ENCODE results near the gene RHNO1. TPM values are rescaled to one million over a fixed set of nuclear protein-coding genes. Genes with fewer than 3 reads are reported as not detected.
A peak's percentile ranks its signal among the peaks of the same experiment; 100 is the strongest.

Gene RHNO1, protein sequence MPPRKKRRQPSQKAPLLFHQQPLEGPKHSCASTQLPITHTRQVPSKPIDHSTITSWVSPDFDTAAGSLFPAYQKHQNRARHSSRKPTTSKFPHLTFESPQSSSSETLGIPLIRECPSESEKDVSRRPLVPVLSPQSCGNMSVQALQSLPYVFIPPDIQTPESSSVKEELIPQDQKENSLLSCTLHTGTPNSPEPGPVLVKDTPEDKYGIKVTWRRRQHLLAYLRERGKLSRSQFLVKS
- 10 to 100 TPM; 55.0 to 68.2 TPM for total RNA-seq

DNA sequence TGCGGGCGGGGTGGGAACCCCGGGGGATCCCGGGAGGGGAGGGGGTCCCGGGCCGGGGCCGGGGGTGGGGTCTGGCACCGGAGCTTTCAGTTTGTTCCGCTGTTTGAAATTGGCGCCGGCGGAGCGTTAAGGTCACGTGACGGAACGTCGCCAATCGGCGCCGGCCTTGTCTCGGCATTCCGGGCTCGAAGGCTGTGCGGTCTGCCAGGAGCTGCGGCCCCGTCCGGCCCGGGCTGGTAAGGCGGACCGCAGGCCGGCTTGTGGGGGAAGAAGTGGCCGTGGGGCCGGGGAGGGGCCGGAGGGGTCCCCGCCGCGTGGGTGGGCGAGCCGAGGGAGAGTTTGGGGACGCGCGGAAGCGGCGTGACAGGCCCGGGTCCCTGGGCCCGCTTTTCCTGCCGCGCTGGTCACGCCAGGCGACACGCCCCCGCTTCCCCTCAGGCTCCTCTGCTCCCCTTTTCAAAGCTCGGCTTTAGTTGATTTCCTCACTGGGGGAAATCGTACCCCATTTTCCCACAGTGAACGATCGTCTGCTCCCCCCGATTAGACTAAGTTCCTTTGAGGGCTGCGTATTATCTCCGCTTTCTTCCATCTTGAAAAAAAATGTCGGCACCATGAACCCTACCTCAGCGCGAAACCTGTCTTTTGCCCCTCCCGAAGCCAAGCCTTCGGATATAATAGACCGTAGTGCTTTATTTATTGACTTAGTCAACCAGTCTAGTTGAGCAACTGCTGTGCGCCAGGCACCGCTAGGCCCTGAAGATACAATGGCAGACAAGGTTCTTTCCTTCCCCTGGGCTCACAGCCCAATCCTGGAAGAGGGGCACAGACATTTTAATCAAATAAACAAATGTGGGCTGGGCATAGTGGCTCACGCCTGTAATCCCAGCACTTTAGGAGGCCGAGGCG is at the start of gene RHNO1, which contains the start of gene FOXM1:
RHNO1 (plus strand) TSS at position 177 of the 906 bp plus-strand sequence. CDS start 8,144 bp downstream, outside the sequence.
FOXM1 (minus strand) TSS at position 128 of the 906 bp plus-strand sequence. CDS start 2,696 bp downstream, outside the sequence.
- ATAC-seq (replicated peaks in 1 of 2) (peak; percentile 85), DNase-seq (peak; percentile 87 to 88)
- Mint-ChIP-seq H3K27ac (peak within 1 kb of the TSS; percentile 96), H3K4me3 (peak within 1 kb of the TSS; percentile 97 to 98), H3K4me1 (ENCODE audit: low read depth) (peaks cover 52% of the 10 kb centered on the region), H3K27me3 (ENCODE audit: low read depth) (no peaks in the 10 kb centered on the region), H3K36me3 (ENCODE audit: insufficient read depth in 2 of 2) (peaks cover 21 to 25% of the 10 kb centered on the region in 2 donors), H3K9me3 (no peaks in the 10 kb centered on the region)

DNA sequence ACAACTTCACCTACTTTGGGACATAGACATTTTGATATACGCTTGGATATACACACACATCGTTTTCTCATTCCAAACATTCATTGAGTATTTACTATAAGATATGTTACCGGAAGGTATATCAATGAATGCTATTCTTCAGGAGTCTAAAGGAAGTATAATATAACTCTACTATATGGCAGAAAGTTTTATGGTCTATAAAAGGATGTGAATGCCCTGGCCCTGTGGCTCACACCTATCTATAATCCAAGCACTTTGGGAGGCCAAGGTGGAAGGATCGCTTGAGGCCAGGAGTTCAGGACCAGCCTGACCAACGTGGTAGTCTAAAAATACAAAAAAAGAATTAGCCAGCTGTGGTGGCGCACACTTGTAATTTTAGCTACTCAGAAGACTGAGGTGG is 47.7 kb upstream of the RHNO1 start:
- Mint-ChIP-seq H3K4me3 (no peak overlapping the region), H3K4me1 (ENCODE audit: low read depth) (no peaks in the 10 kb centered on the region), H3K27me3 (ENCODE audit: low read depth) (no peaks in the 10 kb centered on the region), H3K27ac (no peak overlapping the region), H3K36me3 (ENCODE audit: insufficient read depth in 2 of 2) (peaks cover 0 to 7% of the 10 kb centered on the region in 2 donors), H3K9me3 (no peaks in the 10 kb centered on the region)
- DNase-seq (no peak), ATAC-seq (replicated peaks in 1 of 2) (no peak)

DNA sequence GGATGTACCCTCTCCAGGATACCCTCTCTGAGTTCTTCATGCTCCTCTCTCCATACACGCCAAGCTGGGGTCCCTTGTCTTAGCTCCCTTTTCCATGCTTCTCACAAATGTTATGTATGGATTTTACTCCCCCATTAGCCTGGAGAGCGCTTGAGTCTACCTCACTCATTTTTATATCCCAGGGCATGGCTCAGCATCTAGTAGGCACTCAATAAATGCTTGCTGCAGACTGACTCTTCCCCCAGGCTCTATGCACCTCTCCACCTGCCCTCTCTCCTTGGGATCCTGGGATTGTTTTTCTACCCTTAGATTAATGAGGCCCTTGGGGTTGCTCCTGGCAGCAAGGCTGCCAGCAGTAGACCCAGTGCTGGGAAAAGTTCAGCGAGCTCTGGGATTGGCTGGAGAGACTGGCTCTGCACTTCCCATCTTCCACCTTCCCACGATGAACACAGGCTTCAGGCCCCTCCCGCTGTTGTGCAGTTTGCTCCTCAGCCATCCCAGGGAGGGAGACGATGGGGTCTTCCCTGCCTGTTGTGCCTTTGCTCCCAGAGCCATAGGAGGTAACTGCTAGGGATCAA is 44.4 kb upstream of the RHNO1 start:
- H3K9me3 Mint-ChIP-seq, result no peaks in the 10 kb centered on the region
- DNase-seq (no peak), ATAC-seq (replicated peaks in 1 of 2) (no peak)
- peak overlapping the region; percentile 24 for H3K27ac Mint-ChIP-seq
- H3K27me3 Mint-ChIP-seq (ENCODE audit: low read depth), result no peaks in the 10 kb centered on the region
- H3K4me1 Mint-ChIP-seq (ENCODE audit: low read depth), result no peaks in the 10 kb centered on the region
- H3K36me3 Mint-ChIP-seq (ENCODE audit: insufficient read depth in 2 of 2), result peaks cover 2% of the 10 kb centered on the region in 2 donors
- H3K4me3 Mint-ChIP-seq, result no peak overlapping the region

DNA sequence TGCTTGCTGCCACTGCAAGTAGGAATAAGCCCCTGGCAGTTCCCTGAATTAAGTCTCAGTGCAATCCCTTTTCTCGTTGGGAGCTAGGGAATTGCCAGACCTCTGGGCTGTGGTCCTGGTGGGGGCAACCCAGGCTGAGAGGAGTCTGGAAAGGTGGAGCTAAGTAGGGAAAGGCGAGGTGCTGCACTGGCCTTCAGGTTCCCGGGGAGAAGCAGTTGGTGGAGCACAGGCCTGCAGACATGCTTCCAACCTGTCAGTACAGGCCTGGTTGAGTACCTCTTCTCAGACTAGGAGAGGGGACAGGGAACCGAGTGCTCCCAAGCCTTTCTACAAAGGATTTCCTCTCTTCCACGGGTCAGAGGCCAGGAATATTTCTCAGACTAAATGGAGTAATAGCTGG is 43.7 kb upstream of the RHNO1 start:
- DNase-seq, result no peak
- no peak for ATAC-seq (replicated peaks in 1 of 2)
- no peak overlapping the region for H3K4me3 Mint-ChIP-seq
- H3K9me3 Mint-ChIP-seq, result no peaks in the 10 kb centered on the region
- no peak overlapping the region for H3K27ac Mint-ChIP-seq
- H3K27me3 Mint-ChIP-seq (ENCODE audit: low read depth), result no peaks in the 10 kb centered on the region
- H3K36me3 Mint-ChIP-seq (ENCODE audit: insufficient read depth in 2 of 2), result peaks cover 2% of the 10 kb centered on the region in 2 donors
- no peaks in the 10 kb centered on the region for H3K4me1 Mint-ChIP-seq (ENCODE audit: low read depth)

DNA sequence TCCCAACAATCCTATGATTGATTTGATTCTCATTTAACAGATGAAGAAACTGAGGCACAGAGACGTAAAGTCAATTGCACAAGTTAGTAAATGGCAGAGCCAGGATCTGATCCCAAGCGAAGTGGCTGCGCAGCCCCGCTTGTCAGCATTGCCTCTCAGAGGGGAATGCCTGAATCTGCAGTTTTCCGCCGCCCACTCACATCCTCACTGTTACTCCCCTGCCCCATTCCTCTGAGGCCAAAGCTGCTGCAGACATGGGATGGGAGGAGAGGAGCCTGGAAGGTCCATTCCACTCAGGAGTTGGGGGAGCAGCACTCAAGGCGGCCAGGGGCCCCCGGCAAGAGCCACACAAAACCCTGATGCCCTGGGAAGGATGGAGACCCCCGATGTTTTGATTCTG is 43.2 kb upstream of the RHNO1 start:
- Mint-ChIP-seq H3K4me1 (ENCODE audit: low read depth) (no peaks in the 10 kb centered on the region), H3K36me3 (ENCODE audit: insufficient read depth in 2 of 2) (peaks cover 2% of the 10 kb centered on the region in 2 donors), H3K27me3 (ENCODE audit: low read depth) (no peaks in the 10 kb centered on the region), H3K27ac (no peak overlapping the region), H3K4me3 (no peak overlapping the region), H3K9me3 (no peaks in the 10 kb centered on the region)
- no peak for DNase-seq
- ATAC-seq (replicated peaks in 1 of 2), result no peak

DNA sequence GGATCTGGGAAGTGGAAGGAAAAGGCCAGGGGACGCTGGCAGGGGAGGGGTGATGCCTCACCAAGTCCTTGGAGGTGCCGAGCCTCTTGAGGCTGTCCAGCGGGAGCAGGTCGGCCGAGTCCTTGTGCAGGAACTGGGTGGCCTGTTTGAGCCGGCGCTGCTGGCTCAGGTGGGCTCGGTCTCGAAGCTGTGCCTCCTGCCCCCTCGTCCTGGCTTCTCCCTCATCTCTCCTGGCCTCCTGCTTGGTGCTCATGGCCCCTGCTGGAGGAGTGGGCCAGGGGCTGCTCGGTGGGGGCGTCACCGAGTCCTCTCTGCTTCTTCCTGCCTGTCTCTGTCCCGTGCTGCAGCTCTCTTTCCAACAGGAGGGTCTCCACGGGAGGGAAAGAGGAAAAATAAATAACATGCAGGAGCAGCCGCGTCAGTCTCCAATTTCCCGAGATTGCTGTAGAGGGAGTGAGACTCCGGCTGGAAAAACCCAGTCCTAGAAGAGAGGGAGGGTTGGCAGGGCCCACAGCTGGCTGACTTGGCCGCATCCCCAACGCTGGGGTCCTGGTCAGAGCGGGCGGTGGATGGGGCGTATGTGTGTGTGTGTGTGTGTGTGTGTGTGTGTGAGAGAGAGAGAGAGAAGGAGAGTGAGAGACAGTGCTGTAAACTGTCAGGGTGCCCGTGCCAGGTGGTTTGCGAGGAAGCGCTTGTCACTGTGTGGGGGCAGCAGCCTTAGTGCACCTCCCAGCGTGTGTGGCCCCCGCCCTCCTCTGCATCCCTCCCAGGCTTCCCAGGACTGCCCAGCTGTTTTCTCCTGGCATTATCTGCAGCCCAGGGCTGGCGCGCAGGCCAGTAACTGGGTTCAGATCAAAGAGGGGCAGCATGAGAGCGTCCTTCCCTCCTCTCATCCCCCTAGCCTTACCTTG is 42.2 kb upstream of the RHNO1 start, which contains the start of gene NRIP2:
NRIP2 (minus strand) TSS at position 455 of the 911 bp plus-strand sequence; CDS start at position 403, 52 bp downstream.
- peak within 1 kb of the TSS; percentile 22 for H3K27ac Mint-ChIP-seq
- DNase-seq (no peak), ATAC-seq (replicated peaks in 1 of 2) (no peak)
- no peak within 1 kb of the TSS for H3K4me3 Mint-ChIP-seq
- no peaks in the 10 kb centered on the region for H3K27me3 Mint-ChIP-seq (ENCODE audit: low read depth)
- no peaks in the 10 kb centered on the region for H3K9me3 Mint-ChIP-seq
- peaks cover 2 to 3% of the 10 kb centered on the region in 2 donors for H3K36me3 Mint-ChIP-seq (ENCODE audit: insufficient read depth in 2 of 2)
- H3K4me1 Mint-ChIP-seq (ENCODE audit: low read depth), result no peaks in the 10 kb centered on the region

DNA sequence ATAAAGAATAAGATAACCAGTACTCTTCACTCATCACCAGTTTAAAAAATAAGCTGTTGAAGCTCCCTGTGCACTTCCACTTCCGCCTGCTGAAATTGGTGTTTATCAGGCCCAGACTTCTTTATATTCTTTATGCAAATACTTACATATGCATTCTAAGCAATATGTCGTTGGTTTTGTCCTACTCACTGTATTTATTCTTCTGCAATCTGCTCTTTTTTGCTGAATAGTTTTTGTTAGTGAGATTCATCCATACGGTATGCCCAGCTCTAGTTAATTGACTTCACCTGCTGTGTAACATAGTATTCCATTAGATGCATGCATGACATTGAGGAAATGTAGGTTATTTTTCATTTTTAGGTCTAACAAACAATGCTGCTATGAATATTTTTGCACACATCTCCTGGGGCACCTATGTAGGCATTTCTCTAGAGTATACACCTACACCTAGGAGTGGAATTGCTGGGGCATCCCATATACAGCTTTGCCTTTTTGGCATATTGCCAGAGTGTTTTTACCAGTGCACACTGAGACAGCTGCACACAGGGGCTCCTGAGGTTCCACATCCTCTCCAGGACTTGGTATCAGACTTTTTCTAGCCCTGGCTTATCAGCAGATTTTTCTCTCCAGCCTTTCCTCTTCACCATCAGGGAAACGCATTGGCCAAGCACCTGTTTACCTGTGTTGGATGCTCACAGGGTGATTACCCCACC is 41.2 kb upstream of the RHNO1 start:
- H3K27ac Mint-ChIP-seq, result peak overlapping the region; percentile 22
- DNase-seq, result no peak
- no peaks in the 10 kb centered on the region for H3K4me1 Mint-ChIP-seq (ENCODE audit: low read depth)
- H3K9me3 Mint-ChIP-seq, result no peaks in the 10 kb centered on the region
- H3K36me3 Mint-ChIP-seq (ENCODE audit: insufficient read depth in 2 of 2), result peaks cover 2 to 4% of the 10 kb centered on the region in 2 donors
- H3K27me3 Mint-ChIP-seq (ENCODE audit: low read depth), result no peaks in the 10 kb centered on the region
- ATAC-seq (replicated peaks in 1 of 2), result no peak
- H3K4me3 Mint-ChIP-seq, result no peak overlapping the region

DNA sequence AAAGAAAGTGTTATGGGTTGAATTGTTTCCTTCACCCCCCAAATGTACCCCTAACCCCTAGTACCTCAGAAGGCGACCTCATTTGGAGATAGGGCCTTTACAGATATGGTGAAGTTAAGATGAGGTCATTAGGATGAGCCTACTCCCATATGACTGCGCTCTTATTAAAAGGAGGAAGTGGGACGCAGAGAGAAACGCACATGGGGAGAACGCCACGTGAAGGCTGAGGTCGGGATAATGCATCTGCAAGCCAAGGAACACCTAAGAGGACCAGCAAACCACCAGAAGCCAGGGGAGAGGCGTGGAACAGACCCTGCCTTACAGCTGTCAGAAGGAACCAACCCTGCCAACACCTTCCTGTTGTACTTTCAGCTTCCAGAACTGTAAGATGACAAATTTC is 40.4 kb upstream of the RHNO1 start:
- H3K4me3 Mint-ChIP-seq, result no peak overlapping the region
- no peaks in the 10 kb centered on the region for H3K27me3 Mint-ChIP-seq (ENCODE audit: low read depth)
- DNase-seq, result no peak
- H3K27ac Mint-ChIP-seq, result no peak overlapping the region
- no peaks in the 10 kb centered on the region for H3K4me1 Mint-ChIP-seq (ENCODE audit: low read depth)
- H3K36me3 Mint-ChIP-seq (ENCODE audit: insufficient read depth in 2 of 2), result peaks cover 2 to 4% of the 10 kb centered on the region in 2 donors
- H3K9me3 Mint-ChIP-seq, result no peaks in the 10 kb centered on the region
- no peak for ATAC-seq (replicated peaks in 1 of 2)

DNA sequence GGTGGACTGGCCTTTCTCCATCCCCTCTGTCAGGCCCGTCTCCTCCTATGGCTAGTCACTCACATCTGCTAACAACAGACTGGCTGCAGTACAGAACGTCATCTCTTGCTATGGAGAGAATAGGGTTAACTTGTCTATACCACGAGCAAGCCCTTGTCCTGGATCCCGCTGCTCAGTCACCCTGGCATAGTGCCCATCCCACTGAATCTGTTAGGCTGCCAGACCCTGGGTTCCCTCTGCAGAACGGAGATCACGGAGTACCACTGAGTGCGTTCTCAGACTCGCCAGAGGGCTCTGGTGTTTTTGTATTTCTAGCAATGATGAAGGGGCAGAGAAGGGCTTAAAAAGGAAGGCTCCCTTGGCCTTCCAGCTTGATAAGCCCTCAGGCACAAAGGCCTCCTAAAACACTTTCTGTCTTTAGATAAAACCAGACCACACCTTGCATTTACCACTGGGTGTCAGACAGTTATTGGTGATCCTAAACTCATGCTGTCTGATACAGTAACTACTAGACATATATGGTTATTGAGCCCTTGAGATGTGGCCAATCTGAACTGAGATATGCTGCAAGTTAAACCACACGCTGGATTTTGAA is 35.9 kb upstream of the RHNO1 start:
- ATAC-seq (replicated peaks in 1 of 2) (no peak), DNase-seq (no peak)
- H3K4me3 Mint-ChIP-seq, result no peak overlapping the region
- no peaks in the 10 kb centered on the region for H3K9me3 Mint-ChIP-seq
- no peak overlapping the region for H3K27ac Mint-ChIP-seq
- H3K36me3 Mint-ChIP-seq (ENCODE audit: insufficient read depth in 2 of 2), result peaks cover 2 to 6% of the 10 kb centered on the region in 2 donors
- no peaks in the 10 kb centered on the region for H3K4me1 Mint-ChIP-seq (ENCODE audit: low read depth)
- no peaks in the 10 kb centered on the region for H3K27me3 Mint-ChIP-seq (ENCODE audit: low read depth)

DNA sequence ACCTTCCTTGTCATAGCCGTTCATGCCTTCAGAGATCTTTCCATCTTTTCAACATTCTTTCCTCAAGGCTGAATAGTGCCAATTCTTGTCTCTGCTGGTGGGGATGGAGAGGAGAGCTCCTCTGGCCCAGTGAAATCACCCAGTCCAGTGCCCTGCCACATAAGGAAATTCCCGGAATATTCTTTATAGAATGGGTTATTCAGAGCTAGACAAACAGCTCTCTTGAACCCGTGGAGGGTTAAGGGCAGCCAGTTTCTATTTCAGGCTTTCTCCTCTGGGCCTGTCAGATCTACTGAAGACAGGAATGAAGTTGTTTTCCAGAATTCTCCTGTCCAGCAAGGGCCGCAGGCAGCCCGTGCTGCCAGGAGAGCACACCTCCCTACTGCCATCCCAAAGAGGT is 34.1 kb upstream of the RHNO1 start:
- H3K9me3 Mint-ChIP-seq, result no peaks in the 10 kb centered on the region
- H3K4me1 Mint-ChIP-seq (ENCODE audit: low read depth), result no peaks in the 10 kb centered on the region
- H3K27ac Mint-ChIP-seq, result no peak overlapping the region
- ATAC-seq (replicated peaks in 1 of 2), result no peak
- peaks cover 2 to 8% of the 10 kb centered on the region in 2 donors for H3K36me3 Mint-ChIP-seq (ENCODE audit: insufficient read depth in 2 of 2)
- DNase-seq, result no peak
- H3K4me3 Mint-ChIP-seq, result no peak overlapping the region
- no peaks in the 10 kb centered on the region for H3K27me3 Mint-ChIP-seq (ENCODE audit: low read depth)

DNA sequence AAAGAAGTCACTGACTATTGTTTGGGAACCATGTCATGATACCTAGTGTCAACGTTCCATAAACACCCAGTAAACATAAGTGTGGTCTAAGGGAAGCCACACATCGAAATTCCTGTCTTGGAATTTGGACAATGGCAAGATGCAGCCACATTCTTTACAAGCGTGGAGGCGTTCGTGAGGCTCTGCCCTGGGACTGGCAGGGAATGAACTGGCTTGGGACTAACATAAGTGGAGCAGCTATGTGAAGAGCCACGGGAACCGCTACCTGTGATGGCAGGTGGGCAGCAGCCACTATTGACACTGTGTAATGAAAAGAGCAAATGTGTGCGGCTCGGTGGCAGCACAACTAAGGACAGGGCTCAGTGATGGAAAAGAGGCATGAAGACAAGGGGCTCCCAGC is 32.2 kb upstream of the RHNO1 start:
- Mint-ChIP-seq H3K4me1 (ENCODE audit: low read depth) (no peaks in the 10 kb centered on the region), H3K36me3 (ENCODE audit: insufficient read depth in 2 of 2) (peaks cover 2 to 7% of the 10 kb centered on the region in 2 donors), H3K4me3 (no peak overlapping the region), H3K27ac (no peak overlapping the region), H3K9me3 (no peaks in the 10 kb centered on the region), H3K27me3 (ENCODE audit: low read depth) (no peaks in the 10 kb centered on the region)
- ATAC-seq (replicated peaks in 1 of 2) (no peak), DNase-seq (no peak)
